ENCODE measurements around the gene IL34.

IL34 gene

DNA sequence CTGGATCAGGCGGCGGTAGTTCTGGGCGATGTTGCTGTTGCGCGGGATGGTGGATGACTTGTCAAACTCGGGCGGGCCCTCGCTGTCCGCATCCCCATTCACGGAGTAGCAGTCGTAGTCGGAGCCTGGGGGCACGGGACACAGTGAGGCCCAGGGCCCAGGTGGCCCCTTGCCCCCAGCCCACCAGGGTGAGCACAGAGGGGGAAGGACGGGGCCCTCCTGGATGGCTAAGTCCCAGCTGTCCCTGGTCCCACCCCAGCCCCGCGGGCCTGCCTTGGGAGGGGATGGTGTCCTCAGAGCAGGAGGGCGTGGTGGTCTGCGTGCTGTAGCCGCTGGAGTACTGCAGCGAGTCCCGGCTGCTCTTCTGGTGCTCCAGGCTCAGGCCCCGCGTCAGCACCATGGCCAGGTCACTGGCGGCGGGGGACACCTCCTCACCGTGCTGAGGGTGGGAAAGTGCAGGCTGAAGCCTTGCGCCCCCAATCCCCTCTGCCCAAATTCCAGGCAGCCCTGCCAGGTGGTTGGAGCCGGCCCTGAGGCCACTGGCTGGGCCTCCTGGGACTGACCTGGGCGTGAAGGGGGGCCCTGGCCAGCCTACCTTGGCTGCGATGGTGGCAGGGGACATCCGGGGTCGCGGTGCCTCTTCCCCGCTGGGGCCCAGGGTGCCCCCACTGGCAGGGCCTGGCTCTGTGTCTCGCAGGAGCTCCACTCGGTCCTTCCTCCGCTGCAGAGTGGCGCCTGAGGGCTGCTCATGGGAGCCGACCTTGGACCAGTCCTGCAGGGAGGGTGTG, 18.2 kb downstream of the IL34 start:
- H3K4me3 ChIP-seq (ENCODE audit: insufficient read depth, low read length, poor library complexity, severe bottlenecking) = no peak overlapping the region
- H3K9ac ChIP-seq (ENCODE audit: low read length) = no peak overlapping the region
- H3K9me3 ChIP-seq (ENCODE audit: insufficient read depth, low read length) = no peaks in the 10 kb centered on the region
- H3K79me2 ChIP-seq (ENCODE audit: insufficient read depth, low read length) = no peaks in the 10 kb centered on the region
- H3K36me3 ChIP-seq (ENCODE audit: low read length) = no peaks in the 10 kb centered on the region
- no peak overlapping the region for H2AFZ ChIP-seq (ENCODE audit: low read depth, low read length, severe bottlenecking)
- H4K20me1 ChIP-seq (ENCODE audit: low read depth, low read length) = no peaks in the 10 kb centered on the region
- no peaks in the 10 kb centered on the region for H3K9me2 ChIP-seq (replicated peaks; ENCODE audit: insufficient read depth, low read length)
- no peak overlapping the region for H3K27ac ChIP-seq (ENCODE audit: low read depth, low read length)
- H3F3A ChIP-seq (ENCODE audit: insufficient read depth) = no peaks in the 10 kb centered on the region
- H3K4me2 ChIP-seq (ENCODE audit: low read depth, low read length, poor library complexity, severe bottlenecking) = no peak overlapping the region
- H3K27me3 ChIP-seq (ENCODE audit: low read length) = no peaks in the 10 kb centered on the region
- no peak for TF ChIP-seq EZH2phosphoT487 (conservative IDR thresholded peaks at IDR 0.05; ENCODE audit: low read length)
- TF ChIP-seq, protein P1, sequence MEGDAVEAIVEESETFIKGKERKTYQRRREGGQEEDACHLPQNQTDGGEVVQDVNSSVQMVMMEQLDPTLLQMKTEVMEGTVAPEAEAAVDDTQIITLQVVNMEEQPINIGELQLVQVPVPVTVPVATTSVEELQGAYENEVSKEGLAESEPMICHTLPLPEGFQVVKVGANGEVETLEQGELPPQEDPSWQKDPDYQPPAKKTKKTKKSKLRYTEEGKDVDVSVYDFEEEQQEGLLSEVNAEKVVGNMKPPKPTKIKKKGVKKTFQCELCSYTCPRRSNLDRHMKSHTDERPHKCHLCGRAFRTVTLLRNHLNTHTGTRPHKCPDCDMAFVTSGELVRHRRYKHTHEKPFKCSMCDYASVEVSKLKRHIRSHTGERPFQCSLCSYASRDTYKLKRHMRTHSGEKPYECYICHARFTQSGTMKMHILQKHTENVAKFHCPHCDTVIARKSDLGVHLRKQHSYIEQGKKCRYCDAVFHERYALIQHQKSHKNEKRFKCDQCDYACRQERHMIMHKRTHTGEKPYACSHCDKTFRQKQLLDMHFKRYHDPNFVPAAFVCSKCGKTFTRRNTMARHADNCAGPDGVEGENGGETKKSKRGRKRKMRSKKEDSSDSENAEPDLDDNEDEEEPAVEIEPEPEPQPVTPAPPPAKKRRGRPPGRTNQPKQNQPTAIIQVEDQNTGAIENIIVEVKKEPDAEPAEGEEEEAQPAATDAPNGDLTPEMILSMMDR (IDR thresholded peaks at IDR 0.05; ENCODE audit: insufficient read depth, low read length, poor library complexity, severe bottlenecking) = no peak

DNA sequence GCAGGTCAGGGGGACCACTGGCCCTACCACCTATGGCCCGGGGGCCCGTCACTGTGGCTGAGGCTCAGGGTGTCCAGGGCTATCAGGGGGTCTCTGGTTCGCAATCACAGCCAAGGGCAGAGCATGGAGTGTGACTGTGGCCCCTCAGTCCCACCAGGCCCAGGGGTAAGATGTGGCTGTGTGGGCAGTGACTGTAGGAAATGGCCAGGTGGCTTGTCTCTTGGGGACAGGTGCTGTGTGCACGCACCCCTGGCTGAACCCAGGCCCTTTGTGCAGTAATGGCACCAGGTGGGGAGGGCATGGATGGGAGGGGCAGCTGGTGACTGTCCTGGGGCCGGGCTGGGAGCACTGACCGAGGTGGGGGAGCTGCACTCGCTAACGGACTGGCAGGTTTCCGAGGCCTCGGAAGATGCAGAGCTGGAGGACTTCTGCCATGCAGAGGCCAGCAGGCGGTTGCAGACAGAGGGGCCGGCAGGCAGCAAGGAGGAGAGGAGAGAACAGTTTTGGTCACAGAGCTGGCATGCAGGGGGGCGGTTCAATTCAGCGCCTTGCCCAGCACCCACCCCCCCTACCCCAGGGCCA, 18.8 kb downstream of the IL34 start:
- Histone ChIP-seq H3K27me3 (ENCODE audit: low read length) (no peaks in the 10 kb centered on the region), H3K9ac (ENCODE audit: low read length) (no peak overlapping the region), H2AFZ (ENCODE audit: low read depth, low read length, severe bottlenecking) (no peak overlapping the region), H3K9me2 (replicated peaks; ENCODE audit: insufficient read depth, low read length) (no peaks in the 10 kb centered on the region), H4K20me1 (ENCODE audit: low read depth, low read length) (no peaks in the 10 kb centered on the region), H3K36me3 (ENCODE audit: low read length) (no peaks in the 10 kb centered on the region), H3K4me2 (ENCODE audit: low read depth, low read length, poor library complexity, severe bottlenecking) (no peak overlapping the region), H3K27ac (ENCODE audit: low read depth, low read length) (no peak overlapping the region), H3K4me3 (ENCODE audit: insufficient read depth, low read length, poor library complexity, severe bottlenecking) (no peak overlapping the region), H3K79me2 (ENCODE audit: insufficient read depth, low read length) (no peaks in the 10 kb centered on the region), H3K9me3 (ENCODE audit: insufficient read depth, low read length) (no peaks in the 10 kb centered on the region), H3F3A (ENCODE audit: insufficient read depth) (no peaks in the 10 kb centered on the region)
- no peak for TF ChIP-seq EZH2phosphoT487 (conservative IDR thresholded peaks at IDR 0.05; ENCODE audit: low read length)
- TF ChIP-seq, protein P1 (IDR thresholded peaks at IDR 0.05; ENCODE audit: insufficient read depth, low read length, poor library complexity, severe bottlenecking) = no peak

DNA sequence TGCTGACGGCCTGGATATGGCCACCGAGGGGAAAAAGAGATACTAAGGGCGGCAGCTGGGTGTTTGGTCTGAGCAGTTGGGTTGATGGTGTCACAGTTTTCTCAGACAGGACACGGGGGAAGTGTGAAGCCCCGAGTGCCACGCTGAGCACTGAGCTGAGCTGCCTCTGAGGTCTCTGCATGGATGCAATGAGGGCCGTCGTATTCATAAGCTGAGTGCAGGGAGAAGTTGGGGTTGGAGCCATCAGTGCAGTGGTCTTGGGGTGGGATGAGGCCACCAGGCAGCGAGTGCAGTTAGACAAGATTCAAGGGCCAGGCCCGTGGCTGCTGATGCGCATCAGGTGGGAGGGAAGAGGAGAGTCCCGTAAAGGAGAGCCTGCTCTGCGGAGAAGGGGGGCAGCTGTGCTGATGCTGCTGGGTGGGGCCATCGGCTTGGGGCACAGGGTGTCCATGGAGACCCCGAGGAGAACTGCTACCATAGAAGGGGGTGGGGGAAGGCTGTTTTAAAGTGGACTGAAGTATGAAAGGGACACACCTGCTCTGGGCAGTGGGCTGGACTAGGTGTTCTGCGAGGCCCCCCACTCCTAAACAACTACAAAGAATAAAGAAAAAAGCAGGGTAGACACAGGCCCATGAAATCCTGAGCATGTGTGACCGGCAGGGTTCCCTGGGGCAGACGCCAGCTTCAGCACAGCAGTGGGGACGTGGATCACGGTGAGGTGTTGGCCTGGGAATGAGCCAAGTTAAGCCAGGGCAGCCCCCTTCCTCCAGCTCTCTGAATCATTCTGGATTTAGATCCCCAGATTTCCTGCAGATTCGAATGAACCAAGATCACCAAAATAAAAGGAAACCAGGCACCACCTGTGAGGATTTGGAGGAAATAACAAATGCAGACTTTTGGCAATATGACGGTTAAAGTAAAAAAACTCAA, 19.7 kb downstream of the IL34 start:
- Histone ChIP-seq H4K20me1 (ENCODE audit: low read depth, low read length) (no peaks in the 10 kb centered on the region), H3K9ac (ENCODE audit: low read length) (no peak overlapping the region), H2AFZ (ENCODE audit: low read depth, low read length, severe bottlenecking) (no peak overlapping the region), H3K79me2 (ENCODE audit: insufficient read depth, low read length) (no peaks in the 10 kb centered on the region), H3K27ac (ENCODE audit: low read depth, low read length) (no peak overlapping the region), H3K9me3 (ENCODE audit: insufficient read depth, low read length) (no peaks in the 10 kb centered on the region), H3K4me3 (ENCODE audit: insufficient read depth, low read length, poor library complexity, severe bottlenecking) (no peak overlapping the region), H3F3A (ENCODE audit: insufficient read depth) (no peaks in the 10 kb centered on the region), H3K9me2 (replicated peaks; ENCODE audit: insufficient read depth, low read length) (no peaks in the 10 kb centered on the region), H3K36me3 (ENCODE audit: low read length) (no peaks in the 10 kb centered on the region), H3K27me3 (ENCODE audit: low read length) (no peaks in the 10 kb centered on the region), H3K4me2 (ENCODE audit: low read depth, low read length, poor library complexity, severe bottlenecking) (no peak overlapping the region)
- TF ChIP-seq EZH2phosphoT487 (conservative IDR thresholded peaks at IDR 0.05; ENCODE audit: low read length) = no peak
- TF ChIP-seq, protein P1 (IDR thresholded peaks at IDR 0.05; ENCODE audit: insufficient read depth, low read length, poor library complexity, severe bottlenecking) = no peak

Measured in SU-DHL-6 (cell line).